CD4-positive, alpha-beta T cell treated with Interleukin-2 at 100 ng/mL for 4 hours (primary cell): Measurements from ENCODE around the gene PSME2.
A peak's percentile ranks its signal among the peaks of the same experiment; 100 is the strongest.

Experiments used
- DNase-seq: peaks from one replicate; pipeline ENCODE4 v3.0.0-alpha.2; 2020; ENCODE audit warnings: low spot score

Gene PSME2

GRCh38 chr14:24135834-24136683 lies 10.4 kb downstream of the PSME2 start, which contains the start of gene PSME1:
TSS of gene PSME1 (plus strand) at chr14:24136194. CDS start at chr14:24136263, 69 bp downstream.
- peak; percentile 95 for DNase-seq

GRCh38 chr14:24135584-24135833 lies 10.9 kb downstream of the PSME2 start:
- no peak for DNase-seq

- DNase-seq, result no peak
Observed at GRCh38 chr14:24133735-24134134, 12.7 kb downstream of the PSME2 start.

- DNase-seq, result no peak
Observed at GRCh38 chr14:24132976-24133375, 13.4 kb downstream of the PSME2 start.

- peak; percentile 14 for DNase-seq
Observed at GRCh38 chr14:24132061-24132685, 14.2 kb downstream of the PSME2 start.

- no peak for DNase-seq
Observed at GRCh38 chr14:24131549-24131966, 14.9 kb downstream of the PSME2 start.

GRCh38 chr14:24130717-24131548 lies 15.5 kb downstream of the PSME2 start:
- no peak for DNase-seq

GRCh38 chr14:24130380-24130716 lies 16.1 kb downstream of the PSME2 start, which contains the start of gene FITM1:
TSS of gene FITM1 (plus strand) at chr14:24130659. CDS start at chr14:24131564, 905 bp downstream.
- no peak for DNase-seq

- no peak for DNase-seq
Observed at GRCh38 chr14:24129410-24129998, 16.9 kb downstream of the PSME2 start.

- DNase-seq, result no peak
Observed at GRCh38 chr14:24127673-24128072, 18.7 kb downstream of the PSME2 start.

GRCh38 chr14:24126939-24127338 lies 19.5 kb downstream of the PSME2 start:
- no peak for DNase-seq

GRCh38 chr14:24123424-24124417 lies 22.7 kb downstream of the PSME2 start:
- no peak for DNase-seq

- no peak for DNase-seq
Observed at GRCh38 chr14:24122898-24123297, 23.5 kb downstream of the PSME2 start.

- DNase-seq, result no peak
Observed at GRCh38 chr14:24122416-24122815, 24.0 kb downstream of the PSME2 start.

- DNase-seq, result no peak
Observed at GRCh38 chr14:24121210-24121609, 25.2 kb downstream of the PSME2 start.

GRCh38 chr14:24119691-24120090 lies 26.7 kb downstream of the PSME2 start:
- DNase-seq, result no peak

GRCh38 chr14:24117179-24117578 lies 29.2 kb downstream of the PSME2 start:
- DNase-seq, result no peak

- DNase-seq, result no peak
Observed at GRCh38 chr14:24116128-24116814, 30.1 kb downstream of the PSME2 start.

- no peak for DNase-seq
Observed at GRCh38 chr14:24115422-24116127, 30.8 kb downstream of the PSME2 start.
